ENCODE results near the gene ASTN2.

- no peak for TF ChIP-seq CTCF (conservative IDR thresholded peaks at IDR 0.05)
- no peak for TF ChIP-seq ZFX (IDR thresholded peaks at IDR 0.05)
These were observed 97.7 kb downstream of the ASTN2 start for GRCh38 chr9:117317192-117317591.
